Measurements from ENCODE around the gene CAMK1D.

Gene CAMK1D

GRCh38 chr10:12872577-12872976, 523.2 kb downstream of the CAMK1D start:
- DNase-seq (ENCODE audit: low read depth in 2 of 2, low spot score in 1 of 2): no peak

- no peak for DNase-seq (ENCODE audit: low read depth in 2 of 2, low spot score in 1 of 2)
These were observed 523.8 kb downstream of the CAMK1D start for GRCh38 chr10:12873172-12873571.

- DNase-seq (ENCODE audit: low read depth in 2 of 2, low spot score in 1 of 2): no peak
These were observed 525.2 kb downstream of the CAMK1D start for GRCh38 chr10:12874501-12874900.

GRCh38 chr10:12875100-12875499, 525.8 kb downstream of the CAMK1D start:
- DNase-seq (ENCODE audit: low read depth in 2 of 2, low spot score in 1 of 2): no peak

- no peak for DNase-seq (ENCODE audit: low read depth in 2 of 2, low spot score in 1 of 2)
These were observed 526.9 kb downstream of the CAMK1D start for GRCh38 chr10:12876266-12876665.

- no peak for DNase-seq (ENCODE audit: low read depth in 2 of 2, low spot score in 1 of 2)
These were observed 527.8 kb downstream of the CAMK1D start for GRCh38 chr10:12877150-12877549.

GRCh38 chr10:12880423-12880822, 531.1 kb downstream of the CAMK1D start:
- no peak for DNase-seq (ENCODE audit: low read depth in 2 of 2, low spot score in 1 of 2)

GRCh38 chr10:12884851-12885250, 535.5 kb downstream of the CAMK1D start:
- DNase-seq (ENCODE audit: low read depth in 2 of 2, low spot score in 1 of 2): no peak
